Renal pelvis (tissue), 12 donors: ENCODE measurements around the gene INSL6. TPM values are rescaled to one million over a fixed set of nuclear protein-coding genes. Genes with fewer than 3 reads are reported as not detected.
"Not testable (repeated sequence)": the region's sequence is repeated elsewhere in the genome, so short reads cannot be mapped to it uniquely, and the experiment has no call there.

Experiments used
- DNase-seq: peaks from one replicate; pipeline ENCODE4 v3.0.0-alpha.2; 2013
- long read RNA-seq, 16 experiments: transcript quantifications; one replicate each; lab custom pipeline, GENCODE V29; 2026
- polyA plus RNA-seq, 3 donors: library from polyadenylated mRNA; unstranded; fragments of 120-200 nt; gene quantifications; one replicate each; pipeline ENCODE4 v1.2.1, GENCODE V29; 2013; ENCODE audit not compliant: insufficient read length in 3 of 3

Gene INSL6, protein sequence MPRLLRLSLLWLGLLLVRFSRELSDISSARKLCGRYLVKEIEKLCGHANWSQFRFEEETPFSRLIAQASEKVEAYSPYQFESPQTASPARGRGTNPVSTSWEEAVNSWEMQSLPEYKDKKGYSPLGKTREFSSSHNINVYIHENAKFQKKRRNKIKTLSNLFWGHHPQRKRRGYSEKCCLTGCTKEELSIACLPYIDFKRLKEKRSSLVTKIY
- under 1 TPM; 0.09 to 0.38 (median 0.37) TPM for polyA plus RNA-seq
- long read RNA-seq, donor 1, result 0 reads
- long read RNA-seq, donor 2, result 0 reads
- long read RNA-seq, donor 3, result 0 reads
- long read RNA-seq, donor 4, result 0 reads
- long read RNA-seq, donor 5, partial matches to known transcripts, result 5 of 5 reads
- long read RNA-seq, donor 5, other reads (novel, unspliced or antisense), result 0 of 5 reads
- long read RNA-seq, donor 6, result 0 reads
- long read RNA-seq, donor 7, result 0 reads
- long read RNA-seq, donor 8, result 0 reads
- long read RNA-seq, donor 9, result 0 reads
- long read RNA-seq, donor 10, result 0 reads
- long read RNA-seq, donor 11, result 0 reads
- long read RNA-seq, donor 12, result 0 reads
- long read RNA-seq, donor 13, result 0 reads
- long read RNA-seq, donor 14, result 0 reads
- long read RNA-seq, donor 15, result 0 reads
- long read RNA-seq, donor 16, result 0 reads

DNA sequence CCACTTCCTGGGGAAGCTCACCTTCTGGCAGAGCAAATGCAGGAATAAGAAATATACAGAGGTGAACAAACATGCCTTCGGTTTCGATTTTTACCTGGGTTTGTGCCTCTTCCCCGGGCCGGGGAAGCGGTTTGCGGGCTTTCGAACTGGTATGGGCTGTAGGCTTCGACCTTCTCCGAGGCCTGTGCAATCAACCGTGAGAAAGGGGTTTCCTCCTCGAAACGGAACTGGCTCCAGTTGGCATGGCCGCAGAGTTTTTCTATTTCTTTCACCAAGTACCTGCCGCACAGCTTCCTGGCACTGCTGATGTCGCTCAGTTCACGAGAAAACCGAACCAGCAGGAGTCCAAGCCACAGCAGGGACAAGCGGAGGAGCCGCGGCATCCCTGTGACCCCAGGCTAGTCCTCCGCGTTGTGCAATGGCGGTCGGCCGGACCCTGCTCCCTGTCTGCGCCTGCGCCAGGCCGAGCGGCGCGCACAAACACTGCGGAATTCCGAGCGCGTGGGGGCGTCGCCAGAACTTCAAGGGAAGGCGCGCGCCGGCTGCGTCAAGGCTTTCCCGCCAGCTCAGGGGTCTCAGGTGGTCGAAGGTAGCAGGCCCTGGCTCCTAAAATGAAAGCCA, at the start of gene INSL6:
Gene INSL6 (minus strand): TSS at position 420 of the 621 bp plus-strand sequence. CDS start 37 bp downstream, at position 383.
- no peak for DNase-seq

DNA sequence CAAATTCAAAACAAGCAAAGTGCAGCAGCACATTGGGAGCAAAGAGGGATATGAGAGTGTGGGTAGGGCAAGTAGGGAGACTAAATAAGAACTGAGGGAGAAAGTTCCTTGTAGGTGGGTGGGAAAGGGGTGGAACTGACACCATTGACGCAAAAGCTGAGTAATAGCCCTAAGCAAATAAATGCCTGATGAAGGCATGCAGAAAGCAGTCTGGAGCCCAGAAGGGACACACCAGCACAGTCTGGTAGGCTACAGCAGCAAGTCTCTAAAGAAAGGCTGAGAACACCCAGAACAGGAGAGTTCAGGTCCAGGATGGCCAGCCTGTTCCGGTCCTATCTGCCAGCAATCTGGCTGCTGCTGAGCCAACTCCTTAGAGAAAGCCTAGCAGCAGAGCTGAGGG, 45.8 kb upstream of the INSL6 start, which contains the start of gene INSL4:
Gene INSL4 (plus strand): TSS at position 208 of the 400 bp plus-strand sequence. CDS start 105 bp downstream, at position 313.
- DNase-seq, result no peak

DNA sequence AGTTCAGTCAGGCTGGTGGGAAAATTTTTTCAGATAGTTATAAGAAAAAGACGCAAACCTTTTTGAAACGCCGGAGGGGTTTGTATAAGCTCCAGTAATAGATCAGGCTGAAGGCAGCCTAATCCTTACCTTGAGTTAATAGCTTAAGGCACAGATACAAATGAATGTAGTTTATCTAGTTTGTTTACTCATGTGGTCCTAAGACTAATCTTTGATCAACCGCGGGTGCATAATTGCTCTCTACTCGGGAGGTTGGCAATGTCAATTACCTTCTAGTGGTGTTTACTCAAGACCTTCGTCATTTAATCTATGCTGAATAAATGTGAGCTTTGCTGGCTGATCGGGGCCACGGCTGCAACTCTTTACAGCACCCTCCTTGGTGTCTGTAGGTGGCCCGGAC, 45.1 kb upstream of the INSL6 start:
- no peak for DNase-seq

DNA sequence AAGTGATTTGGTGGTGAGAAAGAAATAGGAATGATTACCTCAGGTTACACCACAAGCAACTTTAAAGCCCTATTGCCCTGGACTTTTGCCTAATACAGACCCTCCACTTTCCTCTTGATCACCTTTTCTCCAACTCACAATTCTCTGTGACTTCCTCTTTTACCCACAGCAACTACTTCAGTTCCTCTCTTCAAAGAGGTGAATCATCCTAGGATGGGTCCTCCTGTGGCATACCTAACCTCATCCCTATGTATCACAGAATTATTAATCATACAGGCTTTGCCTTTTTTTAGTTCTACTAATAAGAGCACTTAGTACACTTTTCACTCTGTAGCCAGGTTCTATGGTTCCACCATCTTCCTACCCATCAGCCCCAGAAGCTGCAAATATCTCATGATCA, 19.6 kb upstream of the INSL6 start:
- no peak for DNase-seq

DNA sequence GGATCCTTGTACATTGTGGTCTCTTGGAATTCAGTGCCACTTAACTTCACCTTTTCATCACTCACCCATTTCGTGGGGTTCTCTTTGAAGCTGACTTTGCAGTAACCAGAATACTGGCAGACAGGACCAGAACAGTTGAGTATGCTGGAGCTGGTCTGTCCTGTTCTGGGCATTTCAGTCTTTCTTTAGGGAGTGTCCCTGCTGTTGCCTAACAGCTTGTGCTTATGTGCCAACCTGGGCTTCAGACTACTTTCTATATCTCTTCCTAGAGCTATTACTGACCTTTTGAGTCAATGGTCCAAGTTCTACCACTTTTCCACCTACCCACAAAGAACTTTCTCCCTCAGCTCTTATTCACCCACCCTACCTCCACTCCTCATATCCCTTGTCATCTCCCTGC, 10.0 kb upstream of the INSL6 start:
- DNase-seq, result no peak

DNA sequence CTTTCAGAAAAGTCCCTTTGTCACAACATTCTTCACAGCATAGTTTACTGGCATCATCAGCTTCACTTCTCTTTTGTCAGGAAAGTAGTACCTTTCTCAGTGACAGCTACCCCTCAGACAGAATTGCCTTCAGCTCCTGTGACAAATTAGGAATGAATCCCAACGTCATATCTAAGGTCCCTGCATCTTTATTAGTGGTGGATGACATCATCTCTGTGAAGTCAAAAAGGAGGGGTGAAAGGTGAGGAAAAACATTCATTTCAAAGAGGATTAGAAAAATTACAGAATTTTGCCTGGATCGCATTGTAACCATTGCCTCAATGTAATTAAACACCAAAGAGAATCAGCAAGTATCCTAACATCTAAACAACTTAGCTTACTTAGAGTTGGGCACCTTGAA, 7.9 kb upstream of the INSL6 start:
- no peak for DNase-seq

DNA sequence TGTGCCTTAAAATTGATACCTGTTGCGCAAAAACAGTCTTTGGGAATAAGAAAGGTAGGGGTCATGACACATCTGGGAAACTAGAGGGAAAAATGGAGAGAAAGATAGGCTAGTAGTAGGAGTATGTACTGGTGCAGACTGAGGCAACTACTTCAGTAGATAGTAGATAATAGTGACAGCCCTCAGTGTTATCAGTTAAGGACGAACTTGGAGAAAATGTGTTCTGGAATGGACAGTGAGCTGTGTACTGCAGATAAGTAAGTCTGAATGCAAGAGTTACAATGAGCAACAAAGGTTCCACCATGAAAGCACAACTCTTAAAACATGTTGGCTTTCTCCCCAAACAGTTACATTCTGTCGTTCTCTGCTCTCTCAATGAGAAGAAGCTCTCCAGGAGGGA, 6.5 kb upstream of the INSL6 start:
- DNase-seq, result no peak

DNA sequence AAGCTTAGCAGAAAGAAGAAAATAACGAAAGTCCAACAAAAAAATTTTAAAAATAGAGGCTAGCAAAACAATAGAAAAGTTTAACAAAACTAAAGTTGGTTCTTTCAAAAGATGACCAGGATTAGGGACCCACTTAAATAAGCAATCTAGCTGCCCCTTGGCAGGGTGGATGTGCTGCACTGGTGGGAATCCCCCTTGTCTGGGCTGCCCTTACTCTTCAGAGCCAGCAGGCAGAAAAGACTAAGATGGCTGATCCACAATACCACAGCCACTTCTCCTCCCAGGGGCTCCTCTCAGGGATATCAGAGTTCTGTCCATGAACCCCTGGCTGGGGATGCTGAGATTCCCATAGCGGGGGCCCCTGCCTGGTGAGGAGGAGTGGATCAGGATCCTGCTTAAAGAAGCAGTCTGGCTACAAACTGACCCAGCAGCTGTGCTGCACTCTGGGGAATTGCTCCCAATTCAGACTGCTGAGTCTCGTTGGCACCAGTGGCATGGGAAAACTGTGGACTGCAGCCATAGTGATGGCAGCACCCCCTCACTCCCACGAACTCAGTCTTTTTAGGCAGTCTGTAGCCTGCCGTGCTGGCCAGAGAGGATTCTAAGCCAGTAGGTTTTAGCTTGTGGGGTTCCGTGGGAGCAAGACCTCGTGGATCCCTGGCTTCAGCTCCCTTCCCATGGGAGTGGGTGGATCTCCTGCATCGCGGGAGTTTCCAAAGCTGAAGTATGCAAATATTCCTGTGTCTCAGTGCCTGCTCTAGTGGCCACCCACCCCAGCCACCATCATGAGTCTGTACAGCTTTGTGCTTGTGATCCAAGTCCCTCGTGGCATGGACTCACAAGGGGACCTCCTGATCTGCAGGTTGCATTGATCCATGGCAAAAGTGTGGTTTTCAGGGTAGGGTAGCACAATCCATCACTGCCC, 2.9 kb upstream of the INSL6 start:
- DNase-seq, result no peak

DNA sequence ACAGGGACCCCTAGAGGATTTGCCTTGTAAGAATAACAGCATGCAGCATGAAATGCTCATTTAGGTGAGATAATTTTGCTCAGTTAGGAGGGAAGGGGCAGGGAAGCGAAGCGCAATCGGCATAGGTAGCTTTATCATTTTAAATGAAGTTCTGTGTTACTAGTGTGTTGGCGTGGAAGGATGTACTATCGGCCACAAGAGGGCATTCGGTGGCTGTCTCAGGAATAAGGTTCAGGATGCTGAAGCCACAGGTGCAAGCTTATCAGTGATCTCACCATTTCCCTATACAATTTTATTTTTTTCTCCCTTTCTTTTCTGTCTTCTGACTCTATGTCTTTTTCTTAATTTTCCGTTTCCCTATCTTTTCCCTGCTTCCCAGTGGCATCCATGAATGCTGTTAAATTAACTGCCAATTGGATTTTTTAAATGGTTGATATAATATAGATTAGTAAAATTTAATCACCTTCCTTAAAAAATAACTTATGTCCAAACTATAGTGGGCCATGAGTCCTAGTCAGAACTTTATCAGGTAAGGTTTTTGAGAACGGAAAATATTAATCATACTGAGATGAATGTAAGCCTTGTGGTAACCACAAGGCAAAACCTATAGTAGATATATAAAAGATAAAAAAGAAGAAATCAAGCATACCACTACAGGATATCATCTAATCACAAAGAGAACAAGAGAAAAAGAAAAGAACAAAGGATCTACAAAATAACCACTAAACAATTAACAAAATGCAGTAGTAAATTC, 1.2 kb upstream of the INSL6 start:
- peak; percentile 47 for DNase-seq

DNA sequence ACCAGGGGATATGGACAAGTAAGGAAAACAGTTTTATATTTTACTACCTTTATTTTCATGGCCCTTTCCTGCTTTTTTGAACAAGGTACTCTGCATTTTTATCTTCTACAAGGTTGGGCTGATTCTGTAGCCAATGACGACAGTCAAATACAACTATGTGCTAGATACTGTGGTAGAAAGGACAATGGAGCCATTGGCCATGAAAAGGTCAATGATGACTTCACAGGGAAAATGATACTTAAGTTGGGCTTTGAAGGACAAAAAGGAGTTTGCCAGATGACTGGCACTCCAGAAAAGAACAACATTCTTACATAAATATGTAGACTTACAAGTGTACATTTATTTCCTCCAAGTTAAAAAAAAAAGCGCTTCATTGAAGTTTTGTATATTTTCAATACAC, 663 bp downstream of the INSL6 start:
- no peak for DNase-seq

DNA sequence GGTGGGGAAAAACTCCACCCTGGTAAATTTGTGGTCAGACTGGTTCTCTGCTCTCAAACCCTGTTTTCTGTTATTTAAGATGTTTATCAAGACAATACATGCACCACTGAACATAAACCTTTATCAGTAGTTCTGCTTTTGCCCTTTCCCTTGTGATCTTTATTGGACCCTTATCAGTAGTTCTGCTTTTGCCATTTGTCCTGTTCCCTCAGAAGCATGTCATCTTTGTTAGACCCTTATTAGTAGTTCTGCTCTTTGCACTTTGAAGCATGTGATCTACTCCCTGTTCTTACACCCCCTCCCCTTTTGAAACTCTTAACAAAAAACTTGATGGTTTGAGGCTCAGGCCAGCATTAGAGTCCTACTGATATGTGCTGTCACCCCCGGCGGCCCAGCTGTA, 4.8 kb downstream of the INSL6 start:
- DNase-seq, result not testable (repeated sequence)

DNA sequence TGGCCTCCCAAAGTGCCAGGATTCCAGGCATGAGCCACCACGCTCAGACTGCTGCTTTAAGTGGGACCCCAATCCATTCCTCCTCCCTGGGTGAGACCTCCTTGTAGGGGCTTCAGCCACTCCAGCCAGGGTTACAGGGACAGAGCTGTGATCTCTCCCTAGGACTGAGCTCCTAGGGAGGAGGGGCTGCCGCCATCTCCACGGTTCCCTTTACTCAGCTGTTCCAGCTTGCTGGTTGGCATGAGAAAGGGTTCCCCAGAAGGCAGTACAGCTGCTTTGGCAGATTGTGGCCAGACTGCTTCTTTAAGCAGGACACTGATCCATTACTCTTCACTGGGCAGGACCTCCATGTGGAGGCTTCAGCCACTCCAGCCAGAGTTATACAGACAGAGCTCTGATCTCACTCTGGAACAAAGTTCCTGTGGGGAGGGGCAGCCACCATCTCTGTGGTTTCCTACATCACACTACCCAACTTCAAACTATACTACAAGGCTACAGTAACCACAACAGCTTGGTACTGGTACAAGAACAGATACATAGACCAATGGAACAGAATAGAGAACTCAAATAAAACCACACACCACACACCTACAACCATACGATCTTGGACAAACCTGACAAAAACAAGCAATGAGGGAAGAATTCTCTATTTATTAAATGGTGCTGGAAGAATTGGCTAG, 7.2 kb downstream of the INSL6 start:
- no peak for DNase-seq

DNA sequence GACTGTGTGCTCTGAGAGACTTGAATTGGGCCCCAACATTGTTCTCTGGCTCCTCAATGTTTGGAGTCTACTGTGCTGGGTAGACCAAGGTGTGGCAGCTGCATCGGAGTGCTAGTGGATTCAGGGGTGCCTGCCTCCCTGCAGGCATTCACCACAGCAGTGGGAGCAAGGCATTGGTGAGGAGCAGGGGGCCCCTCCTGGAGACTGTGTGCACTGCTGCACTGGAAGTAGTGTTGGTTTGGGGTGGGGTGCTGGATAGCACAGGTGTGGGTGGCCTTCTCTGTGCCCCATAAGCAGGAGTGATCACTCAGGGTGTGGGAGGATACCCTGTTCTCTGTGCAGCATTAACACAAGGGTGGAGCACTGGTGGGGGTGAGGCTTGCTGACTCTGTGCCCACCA, 39.2 kb downstream of the INSL6 start:
- no peak for DNase-seq

DNA sequence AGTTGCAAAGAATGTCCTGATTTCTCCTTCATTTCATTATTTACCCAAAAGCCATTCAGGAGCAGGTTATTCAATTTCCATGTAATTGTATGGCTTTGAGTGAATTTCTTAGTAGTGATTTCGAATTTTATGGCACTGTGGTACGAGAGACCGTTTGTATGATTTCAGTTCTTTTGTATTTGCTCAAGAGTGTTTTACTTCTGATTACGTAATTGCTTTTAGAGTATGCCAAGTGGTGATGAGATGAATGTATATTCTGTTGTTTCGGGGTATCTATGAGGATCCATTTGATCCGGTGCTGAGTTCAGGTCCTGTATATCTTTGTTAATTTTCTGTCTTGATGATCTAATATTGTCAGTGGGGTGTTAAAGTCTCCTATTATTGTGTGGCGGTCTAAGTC, 41.2 kb downstream of the INSL6 start:
- DNase-seq, result no peak

DNA sequence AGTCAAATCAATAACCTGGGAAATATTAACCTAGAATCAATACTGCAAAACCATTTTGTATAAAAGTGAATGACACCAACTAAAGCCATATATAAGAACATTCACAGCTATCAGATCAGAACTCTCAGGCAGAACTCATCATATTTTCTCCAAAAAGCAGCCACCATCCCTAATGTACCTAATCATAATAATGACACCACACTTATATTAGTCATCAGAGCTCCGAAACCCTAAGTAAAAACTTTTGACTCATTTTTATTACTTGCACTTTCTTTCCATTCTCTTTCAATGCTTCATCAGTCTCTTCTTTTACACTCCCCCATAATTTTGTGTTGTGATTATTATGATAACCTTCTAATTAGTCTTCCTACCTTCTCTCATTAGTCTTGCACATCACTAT, 45.3 kb downstream of the INSL6 start:
- no peak for DNase-seq

DNA sequence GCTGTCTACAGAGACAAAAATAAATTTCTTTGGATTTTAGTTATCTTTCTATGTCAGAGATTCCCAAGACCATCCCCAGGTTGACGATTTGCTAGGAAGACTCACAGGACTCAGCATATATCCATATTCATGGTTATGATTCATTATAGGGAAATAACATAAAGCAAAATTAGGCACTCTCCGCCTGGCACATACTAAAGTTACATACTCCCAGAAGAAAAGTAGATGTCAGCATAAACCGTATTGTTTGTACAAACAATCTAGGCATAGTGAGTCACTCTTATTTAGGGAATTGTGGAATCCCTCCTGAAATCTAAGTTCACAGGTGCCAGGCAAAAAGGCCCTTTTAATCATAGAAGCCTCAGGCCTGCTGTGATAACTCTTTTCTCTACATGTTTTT, 62.9 kb downstream of the INSL6 start:
- DNase-seq, result no peak

DNA sequence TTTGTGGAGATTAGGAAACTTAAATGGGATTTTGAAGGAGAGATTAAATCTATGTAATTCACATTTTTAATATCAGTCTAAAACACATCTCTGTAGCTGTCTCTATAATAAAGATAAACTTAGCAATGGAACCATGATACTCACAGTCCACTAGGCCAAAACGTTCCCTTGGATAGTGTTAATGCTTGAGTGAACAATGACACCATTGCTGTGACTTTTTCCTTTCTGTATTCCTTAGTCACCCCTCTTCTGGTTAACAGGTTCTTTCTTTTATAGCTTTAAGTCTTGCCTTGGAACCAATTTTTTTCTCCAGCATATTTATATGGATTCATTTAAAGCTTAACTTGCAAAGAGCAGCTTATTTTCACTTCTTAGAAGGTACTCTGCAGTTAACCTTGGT, 63.3 kb downstream of the INSL6 start:
- DNase-seq, result no peak

DNA sequence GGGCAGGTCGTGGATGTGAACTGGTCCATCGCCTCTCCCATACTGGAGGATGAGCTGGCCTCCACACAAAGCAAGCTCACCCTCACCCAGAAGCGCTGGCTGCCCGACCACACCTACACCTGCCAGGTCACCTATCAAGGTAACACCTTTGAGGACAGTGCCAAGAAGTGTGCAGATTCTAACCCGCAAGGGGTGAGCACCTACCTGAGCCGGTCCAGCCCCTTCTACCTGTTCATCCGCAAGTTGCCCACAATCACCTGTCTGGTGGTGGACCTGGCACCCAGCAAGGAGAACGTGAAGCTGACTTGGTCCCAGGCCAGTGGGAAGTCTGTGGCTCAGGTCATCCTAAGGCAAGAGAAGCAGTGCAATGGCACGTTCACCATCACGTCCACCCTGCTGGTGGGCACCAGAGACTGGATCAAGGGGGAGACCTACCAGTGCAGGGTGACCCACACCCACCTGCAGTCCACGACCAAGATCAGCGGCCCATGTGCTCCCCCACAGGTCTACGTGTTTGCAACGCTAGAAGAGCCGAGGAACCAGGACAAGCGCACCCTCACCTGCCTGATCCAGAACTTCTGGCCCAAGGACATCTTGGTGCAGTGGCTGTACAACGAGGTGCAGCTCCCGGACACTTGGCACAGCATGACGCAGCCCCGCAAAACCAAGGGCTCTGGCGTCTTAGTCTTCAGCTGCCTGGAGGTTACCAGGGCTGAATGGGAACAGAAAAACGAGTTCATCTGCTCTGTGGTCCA, 71.3 kb downstream of the INSL6 start:
- no peak for DNase-seq
